Effector memory CD8-positive, alpha-beta T cell (primary cell): Measurements from ENCODE around the gene GPSM3.

ENCODE experiments used
- ATAC-seq: fragments of 150-1000 bp; cut with Tn5 transposase; replicated peaks from 2 replicates; pipeline ENCODE4 v1.10.0; 2021; ENCODE audit warnings: mild to moderate bottlenecking, moderate library complexity
- DNase-seq, 3 experiments: peaks; one replicate each; pipeline ENCODE4 v3.0.0; 2021
- H3K27ac Mint-ChIP-seq, 2 donors: one replicate each; pipeline ENCODE4 v1.8.0; 2022; ENCODE audit warnings: mild to moderate bottlenecking in 2 of 2, mixed read lengths in 2 of 2, moderate library complexity in 2 of 2
- H3K27me3 Mint-ChIP-seq, 2 donors: one replicate each; pipeline ENCODE4 v1.8.0; 2022; ENCODE audit warnings: mixed read lengths in 2 of 2
- H3K36me3 Mint-ChIP-seq: one replicate; pipeline ENCODE4 v1.8.0; 2022; ENCODE audit warnings: mild to moderate bottlenecking, moderate library complexity, mixed read lengths; ENCODE audit not compliant: insufficient read depth
- H3K4me1 Mint-ChIP-seq, 2 donors: one replicate each; pipeline ENCODE4 v1.8.0; 2022; ENCODE audit warnings: low read depth in 2 of 2, mixed read lengths in 2 of 2
- H3K4me3 Mint-ChIP-seq, 2 donors: one replicate each; pipeline ENCODE4 v1.8.0; 2022; ENCODE audit warnings: mild to moderate bottlenecking in 2 of 2, mixed read lengths in 2 of 2, moderate library complexity in 2 of 2
- H3K9me3 Mint-ChIP-seq, 2 donors: one replicate each; pipeline ENCODE4 v1.8.0; 2022; ENCODE audit warnings: mixed read lengths in 2 of 2
- total RNA-seq, 9 experiments: gene quantifications; one replicate each; lab custom pipeline; 2026; lab: John Stamatoyannopoulos, UW

GPSM3 gene, protein sequence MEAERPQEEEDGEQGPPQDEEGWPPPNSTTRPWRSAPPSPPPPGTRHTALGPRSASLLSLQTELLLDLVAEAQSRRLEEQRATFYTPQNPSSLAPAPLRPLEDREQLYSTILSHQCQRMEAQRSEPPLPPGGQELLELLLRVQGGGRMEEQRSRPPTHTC
- total RNA-seq: 23.9 to 124 (median 86.2) reads per million in 9 experiments

DNA sequence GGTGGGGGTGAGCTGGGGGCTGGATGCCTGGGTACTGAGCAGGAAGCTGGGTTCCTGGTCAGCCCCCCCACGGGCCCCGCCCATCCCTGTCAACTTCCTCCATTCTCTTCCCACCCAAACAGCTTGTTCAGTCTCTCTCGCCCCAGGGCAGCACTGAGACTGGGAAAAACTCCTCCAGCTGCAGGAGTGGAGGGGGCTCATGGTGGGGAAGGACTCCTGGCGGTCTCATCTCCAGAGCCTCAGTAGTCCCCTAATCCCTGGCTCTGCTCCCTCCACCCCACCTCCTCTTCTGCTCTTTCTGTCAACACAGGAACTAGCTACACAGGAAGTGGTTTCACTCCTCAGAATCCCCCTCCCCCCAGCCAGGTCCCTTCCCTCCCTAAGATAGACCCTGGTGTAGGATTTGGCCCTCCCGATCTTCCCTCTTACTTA lies at the start of gene GPSM3:
TSS of gene GPSM3 (minus strand) at position 36 of the 432 bp plus-strand sequence. CDS start 130 bp downstream, outside the sequence.
- Mint-ChIP-seq H3K36me3 (peaks cover 43% of the 10 kb centered on the region), H3K27me3 (no peaks in the 10 kb centered on the region), H3K4me3 (peak within 1 kb of the TSS; percentile 95 to 99), H3K9me3 (no peaks in the 10 kb centered on the region), H3K27ac (peak within 1 kb of the TSS; percentile 96 to 98), H3K4me1 (peaks cover 64 to 65% of the 10 kb centered on the region in 2 donors)
- DNase-seq (no peak), ATAC-seq (no peak)

DNA sequence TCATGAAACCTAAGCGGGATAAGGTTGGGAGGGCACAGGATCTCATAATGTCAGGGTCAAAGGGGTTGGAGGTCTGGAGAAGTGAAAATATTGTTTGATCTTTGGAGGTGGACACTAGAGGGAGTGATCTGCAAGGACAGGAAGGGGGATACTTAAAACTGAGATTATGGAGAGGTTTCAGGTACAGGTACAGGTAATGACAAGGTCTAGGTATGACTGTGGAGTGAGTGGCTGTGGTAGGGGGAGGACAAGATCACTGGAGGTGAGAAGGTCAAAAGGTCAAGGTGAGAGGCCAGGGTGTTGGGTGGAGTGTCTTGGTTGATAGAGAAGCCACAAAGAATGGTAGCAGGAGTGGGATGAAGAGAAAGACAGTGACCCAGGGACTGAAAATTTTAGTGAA lies 48.2 kb upstream of the GPSM3 start:
- peaks cover 0 to 1% of the 10 kb centered on the region in 2 donors for H3K27me3 Mint-ChIP-seq
- no peaks in the 10 kb centered on the region for H3K9me3 Mint-ChIP-seq
- DNase-seq (no peak), ATAC-seq (no peak)
- H3K27ac Mint-ChIP-seq: no peak overlapping the region
- H3K4me3 Mint-ChIP-seq: no peak overlapping the region
- H3K4me1 Mint-ChIP-seq: peaks cover 9% of the 10 kb centered on the region in 2 donors
- no peaks in the 10 kb centered on the region for H3K36me3 Mint-ChIP-seq

DNA sequence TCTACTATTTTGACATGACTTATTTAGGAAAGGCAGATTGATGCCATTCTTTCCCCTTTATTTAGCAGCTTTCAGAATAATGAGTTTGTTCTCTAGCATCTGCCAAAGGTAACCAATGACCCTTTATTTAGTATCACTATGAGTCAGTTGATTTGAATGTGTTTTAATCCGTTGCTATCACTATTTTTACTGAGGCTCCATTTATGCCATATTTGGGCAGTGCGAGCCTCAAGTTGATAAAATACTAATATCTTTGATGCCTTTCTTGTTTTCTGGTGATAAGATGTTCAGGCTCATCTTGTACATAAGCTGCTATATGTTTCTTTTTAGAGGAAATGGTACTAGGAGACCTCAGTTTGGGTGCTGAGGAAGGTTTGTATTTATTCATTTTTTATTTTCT lies 47.0 kb upstream of the GPSM3 start:
- Mint-ChIP-seq H3K9me3 (no peaks in the 10 kb centered on the region), H3K27ac (no peak overlapping the region), H3K4me1 (peaks cover 0 to 4% of the 10 kb centered on the region in 2 donors), H3K27me3 (peaks cover 0 to 12% of the 10 kb centered on the region in 2 donors), H3K4me3 (no peak overlapping the region), H3K36me3 (no peaks in the 10 kb centered on the region)
- no peak for DNase-seq
- no peak for ATAC-seq

DNA sequence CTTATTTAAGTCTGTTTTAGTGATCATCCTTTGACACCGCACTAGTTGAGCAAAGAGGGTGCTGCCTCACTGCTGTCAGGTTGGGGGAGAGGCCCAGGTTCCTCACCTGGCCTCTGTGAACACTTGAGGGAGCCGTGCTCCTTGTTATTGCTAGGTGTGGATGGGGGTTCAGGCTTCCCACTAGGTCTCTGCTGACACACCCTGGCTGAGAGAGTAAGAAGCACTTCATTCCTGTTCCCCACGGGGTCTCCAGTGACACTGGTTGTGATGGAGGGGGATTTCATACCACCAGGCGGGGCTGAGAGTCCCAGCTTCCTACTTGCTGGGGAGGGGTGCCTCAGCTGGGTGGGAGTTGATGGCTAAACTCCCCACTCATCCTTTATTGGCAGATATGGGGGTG lies 42.5 kb upstream of the GPSM3 start:
- ATAC-seq: no peak
- no peak overlapping the region for H3K4me3 Mint-ChIP-seq
- H3K27me3 Mint-ChIP-seq: peaks cover 0 to 12% of the 10 kb centered on the region in 2 donors
- peaks cover 0 to 4% of the 10 kb centered on the region in 2 donors for H3K4me1 Mint-ChIP-seq
- H3K36me3 Mint-ChIP-seq: no peaks in the 10 kb centered on the region
- H3K9me3 Mint-ChIP-seq: no peaks in the 10 kb centered on the region
- no peak for DNase-seq
- H3K27ac Mint-ChIP-seq: no peak overlapping the region

DNA sequence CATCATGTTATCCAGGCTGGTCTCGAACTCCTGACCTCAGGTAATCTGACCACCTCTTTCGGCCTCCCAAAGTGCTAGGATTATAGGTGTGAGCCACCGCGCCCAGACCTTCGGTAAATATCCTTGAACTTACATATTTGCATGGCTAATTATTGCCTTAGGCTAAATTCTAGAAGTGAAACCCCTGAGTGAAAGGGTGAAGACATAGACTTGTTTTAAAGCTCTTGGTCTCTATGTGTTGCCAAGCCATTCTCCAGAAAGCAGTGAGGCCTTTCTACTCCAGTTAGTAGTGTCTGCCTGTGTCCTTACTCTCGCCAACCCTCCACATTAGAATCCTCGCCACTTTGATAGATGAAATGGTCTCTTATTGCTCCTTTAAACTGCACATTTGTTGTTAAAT lies 34.0 kb upstream of the GPSM3 start:
- Mint-ChIP-seq H3K36me3 (no peaks in the 10 kb centered on the region), H3K27me3 (peaks cover 0 to 18% of the 10 kb centered on the region in 2 donors), H3K4me1 (no peaks in the 10 kb centered on the region), H3K9me3 (no peaks in the 10 kb centered on the region), H3K4me3 (no peak overlapping the region), H3K27ac (no peak overlapping the region)
- ATAC-seq (no peak), DNase-seq (no peak)

DNA sequence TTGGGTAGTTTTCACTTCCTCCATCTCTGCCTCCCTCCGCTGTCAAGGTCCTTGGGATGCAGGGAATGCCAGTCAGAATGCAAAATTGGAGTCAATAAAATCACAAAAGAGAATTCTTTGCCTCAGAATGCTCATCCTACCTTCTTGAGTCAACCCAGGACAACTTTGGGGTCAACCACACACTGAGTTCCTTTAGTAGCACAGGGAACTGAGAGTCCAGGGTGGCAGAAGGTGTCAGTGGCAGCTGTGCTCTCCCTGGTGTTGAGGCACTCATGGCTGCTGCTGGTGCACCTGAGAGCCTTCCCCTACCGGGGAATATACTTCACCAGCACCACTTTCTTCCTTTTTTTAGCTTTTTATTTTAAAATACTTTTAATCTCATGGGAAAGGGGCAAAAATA lies 32.3 kb upstream of the GPSM3 start:
- H3K27me3 Mint-ChIP-seq: peaks cover 0 to 26% of the 10 kb centered on the region in 2 donors

DNA sequence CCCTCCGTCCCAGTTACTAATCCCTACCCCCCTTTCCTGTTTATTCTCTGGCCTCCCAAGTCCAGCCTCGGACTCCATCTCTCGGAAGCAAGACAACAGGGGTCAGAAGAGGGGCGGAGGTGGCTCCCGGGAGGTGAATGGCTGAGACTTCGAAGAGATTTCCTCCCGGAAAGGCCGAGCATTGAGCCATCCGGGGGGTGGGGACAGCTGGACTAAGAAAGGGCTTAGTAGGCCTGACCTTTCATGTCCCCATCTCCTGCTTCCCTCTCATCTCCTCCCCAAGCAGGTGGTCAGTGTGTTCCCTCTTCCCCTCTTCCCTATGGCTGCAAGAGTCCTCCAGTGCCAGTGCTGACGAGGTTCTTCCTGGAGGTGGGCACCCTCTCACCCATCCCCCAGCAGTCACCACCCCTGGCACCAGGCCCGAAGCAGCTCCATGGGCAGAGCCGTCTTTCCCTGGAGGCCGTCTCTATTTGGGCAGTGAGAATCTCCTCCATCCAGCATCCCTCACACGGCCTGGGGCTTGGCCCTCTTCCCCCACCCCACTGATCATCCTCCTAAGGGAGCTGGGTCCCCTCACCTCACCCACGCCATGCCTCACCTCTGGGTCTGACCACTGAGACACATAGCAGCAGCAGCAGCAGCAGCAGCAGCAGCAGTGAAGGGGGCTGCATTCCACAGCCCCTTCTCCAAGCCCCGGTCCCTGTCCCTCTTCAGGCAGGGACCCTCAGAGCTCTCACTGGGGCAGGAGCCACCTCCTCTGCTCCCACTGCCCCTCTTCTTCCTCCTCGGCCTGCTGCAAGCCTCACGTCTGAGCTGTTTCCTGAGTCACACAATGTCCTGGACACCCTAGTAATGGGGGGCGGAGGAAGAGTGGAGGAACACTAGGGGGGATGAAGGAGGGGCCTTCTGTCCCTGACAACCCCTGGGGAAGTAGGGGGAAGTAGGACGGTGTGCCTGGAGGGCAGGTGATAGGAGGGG lies 31.1 kb upstream of the GPSM3 start, which contains the start of gene NOTCH4:
TSS of gene NOTCH4 (minus strand) at position 810 of the 978 bp plus-strand sequence. CDS start at position 671, 139 bp downstream.
- Mint-ChIP-seq H3K4me1 (no peaks in the 10 kb centered on the region), H3K27me3 (peaks cover 0 to 34% of the 10 kb centered on the region in 2 donors), H3K27ac (peak within 1 kb of the TSS; percentile 16 to 22), H3K36me3 (no peaks in the 10 kb centered on the region), H3K9me3 (no peaks in the 10 kb centered on the region), H3K4me3 (no peak within 1 kb of the TSS)
- DNase-seq (no peak), ATAC-seq (no peak)

More for the DNA sequence above, 32.3 kb upstream of the GPSM3 start:
- H3K9me3 Mint-ChIP-seq: no peaks in the 10 kb centered on the region
- no peaks in the 10 kb centered on the region for H3K4me1 Mint-ChIP-seq
- H3K36me3 Mint-ChIP-seq: no peaks in the 10 kb centered on the region
- no peak overlapping the region for H3K4me3 Mint-ChIP-seq
- peak overlapping the region in 1 of 2 donors; percentile 22 for H3K27ac Mint-ChIP-seq
- DNase-seq: no peak
- ATAC-seq: no peak

DNA sequence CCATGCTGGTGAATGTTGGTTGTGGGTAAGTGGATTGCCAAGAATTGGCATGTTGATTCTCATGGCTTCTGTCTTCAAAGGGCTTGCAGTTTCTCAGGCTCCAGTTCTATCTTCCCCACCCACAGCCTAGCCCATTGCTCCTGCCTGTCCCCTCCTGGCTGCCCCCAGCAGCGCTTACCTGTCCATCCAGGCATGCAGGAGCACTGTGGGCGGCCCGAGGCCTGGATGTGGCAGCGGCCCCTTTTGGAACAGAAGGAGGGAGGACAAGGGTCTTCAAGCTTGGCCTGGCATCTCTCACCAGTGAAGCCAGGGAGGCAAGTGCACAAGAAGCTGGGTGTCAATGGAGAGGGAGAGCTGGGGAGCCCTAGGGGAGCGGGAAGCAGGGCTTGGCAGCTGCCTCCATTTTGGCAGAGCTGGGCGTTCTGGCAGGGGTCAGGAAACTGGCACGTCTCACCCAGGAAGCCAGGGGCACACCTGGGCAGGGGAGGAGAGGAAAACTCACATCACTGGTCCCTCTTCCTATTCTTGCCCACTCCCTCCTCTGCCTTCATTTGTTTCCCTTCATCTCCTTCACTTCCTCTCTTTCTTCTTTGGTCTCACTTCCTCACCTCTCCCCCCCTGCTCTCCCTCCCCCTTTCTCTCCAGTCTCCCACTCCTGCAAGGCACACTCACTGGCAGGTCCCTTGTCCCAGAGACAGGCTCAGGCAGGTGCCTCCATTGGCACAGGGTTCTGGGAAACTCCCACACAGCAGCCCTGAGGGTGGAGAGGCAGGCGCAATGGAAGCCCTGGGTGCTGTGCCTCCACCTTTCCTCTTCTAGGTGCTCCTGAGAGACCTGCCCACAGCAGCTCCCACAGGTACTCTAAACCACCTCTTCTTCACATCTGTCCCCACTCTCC lies 30.1 kb upstream of the GPSM3 start:
- H3K4me3 Mint-ChIP-seq: no peak overlapping the region
- DNase-seq (no peak), ATAC-seq (no peak)
- no peaks in the 10 kb centered on the region for H3K9me3 Mint-ChIP-seq
- H3K27me3 Mint-ChIP-seq: peaks cover 0 to 34% of the 10 kb centered on the region in 2 donors
- H3K36me3 Mint-ChIP-seq: no peaks in the 10 kb centered on the region
- H3K27ac Mint-ChIP-seq: no peak overlapping the region
- no peaks in the 10 kb centered on the region for H3K4me1 Mint-ChIP-seq

DNA sequence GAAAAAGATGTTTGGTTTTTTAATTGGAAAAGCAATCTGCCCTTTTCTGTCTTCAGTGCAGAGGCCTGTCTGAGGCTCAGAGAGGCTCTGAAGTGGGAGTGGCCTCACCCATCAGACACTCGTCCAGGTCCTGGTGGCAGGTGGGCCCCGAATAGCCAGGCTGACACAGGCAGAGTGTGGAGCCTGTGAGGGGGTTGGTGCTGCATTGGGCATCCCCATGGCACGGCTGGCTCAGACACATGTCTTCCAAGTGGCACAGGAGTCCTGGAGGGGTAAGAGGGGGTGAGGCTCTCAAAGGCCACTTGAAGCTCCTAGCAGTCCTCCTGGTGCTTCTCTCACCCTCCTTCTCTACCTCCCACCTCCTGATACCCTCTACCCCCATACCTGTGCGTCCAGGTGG lies 27.6 kb upstream of the GPSM3 start:
- Mint-ChIP-seq H3K27me3 (peaks cover 0 to 34% of the 10 kb centered on the region in 2 donors), H3K4me1 (peaks cover 0 to 3% of the 10 kb centered on the region in 2 donors), H3K27ac (no peak overlapping the region), H3K9me3 (no peaks in the 10 kb centered on the region), H3K4me3 (no peak overlapping the region), H3K36me3 (no peaks in the 10 kb centered on the region)
- ATAC-seq: no peak
- no peak for DNase-seq

DNA sequence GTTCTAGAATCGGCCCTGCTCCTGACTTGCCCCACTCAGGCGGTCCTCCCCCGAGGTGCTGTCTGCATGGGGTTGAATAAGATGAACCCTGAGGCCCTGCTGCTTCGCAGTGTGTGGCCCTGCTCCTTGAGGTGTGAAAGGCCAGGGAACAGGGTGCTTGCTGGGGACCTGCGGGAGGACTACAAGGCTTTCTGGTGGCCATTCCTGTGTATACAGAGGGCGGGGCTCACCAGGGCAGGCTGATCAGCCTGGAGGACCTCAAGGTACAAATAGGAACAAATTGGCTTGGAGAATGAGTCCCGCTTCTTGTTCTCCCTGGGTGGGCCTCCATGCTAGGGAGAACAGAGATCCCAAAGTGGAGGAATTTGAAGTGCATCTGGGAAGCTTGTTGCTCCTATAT lies 25.7 kb upstream of the GPSM3 start:
- Mint-ChIP-seq H3K36me3 (no peaks in the 10 kb centered on the region), H3K27me3 (peaks cover 0 to 31% of the 10 kb centered on the region in 2 donors), H3K9me3 (no peaks in the 10 kb centered on the region), H3K27ac (no peak overlapping the region), H3K4me1 (peaks cover 0 to 5% of the 10 kb centered on the region in 2 donors), H3K4me3 (no peak overlapping the region)
- no peak for DNase-seq
- ATAC-seq: no peak

DNA sequence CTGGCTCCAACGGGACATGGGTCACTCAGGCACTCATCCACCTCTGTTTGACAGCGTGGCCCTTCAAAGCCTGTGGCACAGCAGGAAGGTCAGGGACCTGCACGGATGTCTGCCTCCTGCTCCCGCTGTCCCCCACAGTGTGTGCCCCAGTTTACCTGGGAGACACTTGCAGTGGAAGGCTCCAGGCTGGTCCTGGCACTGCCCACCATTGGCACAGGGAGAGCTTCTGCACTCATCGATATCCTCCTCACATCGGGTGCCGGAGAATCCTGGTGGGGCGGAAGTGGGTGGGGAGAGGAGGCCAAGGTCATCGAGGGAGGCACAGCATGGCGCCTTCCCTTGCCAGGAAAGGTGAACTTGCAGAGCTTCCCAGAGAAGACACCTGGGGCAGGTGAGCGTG lies 24.6 kb upstream of the GPSM3 start:
- no peak overlapping the region for H3K27ac Mint-ChIP-seq
- peaks cover 0 to 21% of the 10 kb centered on the region in 2 donors for H3K27me3 Mint-ChIP-seq
- ATAC-seq: no peak
- no peak for DNase-seq
- H3K4me1 Mint-ChIP-seq: peaks cover 0 to 8% of the 10 kb centered on the region in 2 donors
- H3K4me3 Mint-ChIP-seq: no peak overlapping the region
- no peaks in the 10 kb centered on the region for H3K36me3 Mint-ChIP-seq
- H3K9me3 Mint-ChIP-seq: no peaks in the 10 kb centered on the region

DNA sequence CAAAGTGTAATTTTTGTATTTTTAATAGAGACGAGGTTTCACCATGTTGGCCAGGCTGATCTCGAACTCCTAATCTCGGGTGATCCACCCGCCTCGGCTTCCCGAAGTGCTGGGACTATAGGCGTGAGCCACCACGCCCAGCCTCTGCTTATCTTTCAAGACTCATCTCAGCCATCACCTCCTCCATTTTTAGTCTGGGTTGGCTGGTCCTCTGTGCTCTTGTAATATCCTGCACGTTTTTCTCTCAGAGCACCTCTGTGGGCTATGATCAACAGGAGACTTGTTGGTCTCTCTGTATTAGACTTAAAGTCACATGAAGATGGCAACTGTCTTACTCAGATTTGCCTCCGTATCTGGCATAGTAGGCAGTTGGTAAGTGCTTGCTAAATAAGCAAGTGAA lies 23.8 kb upstream of the GPSM3 start:
- Mint-ChIP-seq H3K27ac (no peak overlapping the region), H3K4me1 (peaks cover 0 to 11% of the 10 kb centered on the region in 2 donors), H3K27me3 (peaks cover 0 to 14% of the 10 kb centered on the region in 2 donors), H3K9me3 (no peaks in the 10 kb centered on the region), H3K4me3 (no peak overlapping the region), H3K36me3 (no peaks in the 10 kb centered on the region)
- DNase-seq: no peak
- ATAC-seq: no peak

DNA sequence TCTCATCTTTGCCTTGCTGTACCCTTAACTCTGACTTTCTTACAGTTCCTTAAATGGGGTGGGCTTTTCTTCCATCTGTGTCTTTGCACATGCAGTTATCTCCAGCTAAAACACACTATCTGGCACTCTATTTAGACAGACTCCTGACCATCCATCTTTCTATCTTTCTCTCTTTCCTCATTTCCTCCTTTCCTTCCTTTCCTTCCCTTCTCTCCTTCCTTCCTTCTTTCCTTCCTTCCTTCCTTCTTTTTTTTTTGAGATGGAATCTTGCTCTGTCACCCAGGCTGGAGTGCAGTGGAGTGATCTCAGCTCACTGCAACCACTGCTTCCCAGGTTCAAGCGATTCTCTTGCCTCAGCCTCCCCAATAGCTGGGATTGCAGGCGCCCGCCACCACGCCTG lies 23.2 kb upstream of the GPSM3 start:
- H3K27ac Mint-ChIP-seq: no peak overlapping the region
- H3K27me3 Mint-ChIP-seq: peaks cover 0 to 13% of the 10 kb centered on the region in 2 donors
- peaks cover 0 to 11% of the 10 kb centered on the region in 2 donors for H3K4me1 Mint-ChIP-seq
- H3K9me3 Mint-ChIP-seq: no peaks in the 10 kb centered on the region
- ATAC-seq: no peak
- H3K4me3 Mint-ChIP-seq: no peak overlapping the region
- DNase-seq: no peak
- no peaks in the 10 kb centered on the region for H3K36me3 Mint-ChIP-seq
